Smooth muscle cell (in vitro differentiated cells): Measurements from ENCODE around the gene XIRP1. TPM values are rescaled to one million over a fixed set of nuclear protein-coding genes. Genes with fewer than 3 reads are reported as not detected.

Source experiments
- DNase-seq: peaks from one replicate; lab custom pipeline; 2025; ENCODE audit not compliant: unreplicated experiment; lab: John Stamatoyannopoulos, UW
- H2AFZ ChIP-seq: fragments of 200-600 bp; sonication (generic); 2 replicates; pipeline ENCODE4 v1.6.0; 2016; ENCODE audit warnings: antibody characterized with exemption, low read depth, mild to moderate bottlenecking
- H3F3A ChIP-seq: fragments of 200-600 bp; sonication (generic); 2 replicates; pipeline ENCODE4 v1.6.0; 2017; ENCODE audit warnings: antibody characterized with exemption, low read depth
- H3K27ac ChIP-seq: fragments of 200-600 bp; sonication (generic); 2 replicates; pipeline ENCODE4 v1.5.1; 2016; ENCODE audit warnings: low read depth, mild to moderate bottlenecking
- H3K27me3 ChIP-seq: fragments of 200-600 bp; sonication (generic); 2 replicates; pipeline ENCODE4 v1.6.1; 2016; ENCODE audit warnings: low read depth, mild to moderate bottlenecking
- H3K36me3 ChIP-seq: fragments of 200-600 bp; sonication (generic); 2 replicates; pipeline ENCODE4 v1.5.1; 2016; ENCODE audit warnings: low read depth
- H3K4me1 ChIP-seq: fragments of 200-600 bp; sonication (generic); 2 replicates; pipeline ENCODE4 v1.5.1; 2016; ENCODE audit warnings: low read depth
- H3K4me2 ChIP-seq: fragments of 200-600 bp; sonication (generic); 2 replicates; pipeline ENCODE4 v1.6.0; 2016; ENCODE audit warnings: mild to moderate bottlenecking
- H3K4me3 ChIP-seq: fragments of 200-600 bp; sonication (generic); 2 replicates; pipeline ENCODE4 v1.5.1; 2016; ENCODE audit warnings: mild to moderate bottlenecking
- H3K79me2 ChIP-seq: fragments of 200-600 bp; sonication (generic); 2 replicates; pipeline ENCODE4 v1.6.0; 2016; ENCODE audit warnings: low read depth, mild to moderate bottlenecking
- H3K9ac ChIP-seq: fragments of 200-600 bp; sonication (generic); 2 replicates; pipeline ENCODE4 v1.6.0; 2016; ENCODE audit warnings: low read depth
- H3K9me3 ChIP-seq: fragments of 200-600 bp; sonication (generic); replicated peaks from 2 replicates; pipeline ENCODE4 v1.5.1; 2016; ENCODE audit warnings: low read depth
- H4K20me1 ChIP-seq: fragments of 200-600 bp; sonication (generic); 2 replicates; pipeline ENCODE4 v1.6.0; 2016; ENCODE audit warnings: low read depth
- CTCF ChIP-seq: fragments of 200-600 bp; sonication (generic); IDR thresholded peaks from 2 replicates; pipeline ENCODE4 v1.5.1; 2017; ENCODE audit warnings: borderline replicate concordance, mild to moderate bottlenecking, antibody characterized with exemption; ENCODE audit not compliant: insufficient read depth, poor library complexity, severe bottlenecking
- WGBS: methylation state at CpG from one replicate; pipeline ENCODE4 v1.1.7; 2016; ENCODE audit warnings: low lambda C conversion rate; 5-methylcytosine and 5-hydroxymethylcytosine counted together
- polyA plus RNA-seq: library from polyadenylated mRNA; unstranded; fragments of >200 nt; fragmentation: Nextera tagmentation; extraction: Ambion mirVana; gene quantifications from 2 replicates; pipeline ENCODE4 v1.2.1, GENCODE V29; 2016
- total RNA-seq: library from RNA; depleted of rRNA; stranded (reverse); fragments of >200 nt; gene quantifications from 2 replicates; pipeline ENCODE4 v1.2.3, GENCODE V29; 2014

XIRP1 gene
- total and polyA plus RNA-seq, 2 experiments from 2014 or later: 0.13 to 0.75 TPM

GRCh38 chr3:39139442-39139841 is 53.0 kb downstream of the XIRP1 start:
- Histone ChIP-seq H3K9me3 (no peaks in the 10 kb centered on the region), H3K4me3 (no peak overlapping the region), H3K79me2 (peaks cover 37% of the 10 kb centered on the region), H3K27me3 (no peaks in the 10 kb centered on the region), H3K4me1 (peaks cover 6% of the 10 kb centered on the region), H3K36me3 (peaks cover 14% of the 10 kb centered on the region), H4K20me1 (peaks cover 83% of the 10 kb centered on the region), H3K9ac (no peak overlapping the region), H3K27ac (peak overlapping the region; percentile 74), H3F3A (peaks cover 34% of the 10 kb centered on the region), H2AFZ (no peak overlapping the region), H3K4me2 (peak overlapping the region; percentile 38)
- TF ChIP-seq CTCF: no peak
- DNase-seq: no peak
- 95% methylated on average over 2 of the region's 2 CpGs for WGBS

DNA sequence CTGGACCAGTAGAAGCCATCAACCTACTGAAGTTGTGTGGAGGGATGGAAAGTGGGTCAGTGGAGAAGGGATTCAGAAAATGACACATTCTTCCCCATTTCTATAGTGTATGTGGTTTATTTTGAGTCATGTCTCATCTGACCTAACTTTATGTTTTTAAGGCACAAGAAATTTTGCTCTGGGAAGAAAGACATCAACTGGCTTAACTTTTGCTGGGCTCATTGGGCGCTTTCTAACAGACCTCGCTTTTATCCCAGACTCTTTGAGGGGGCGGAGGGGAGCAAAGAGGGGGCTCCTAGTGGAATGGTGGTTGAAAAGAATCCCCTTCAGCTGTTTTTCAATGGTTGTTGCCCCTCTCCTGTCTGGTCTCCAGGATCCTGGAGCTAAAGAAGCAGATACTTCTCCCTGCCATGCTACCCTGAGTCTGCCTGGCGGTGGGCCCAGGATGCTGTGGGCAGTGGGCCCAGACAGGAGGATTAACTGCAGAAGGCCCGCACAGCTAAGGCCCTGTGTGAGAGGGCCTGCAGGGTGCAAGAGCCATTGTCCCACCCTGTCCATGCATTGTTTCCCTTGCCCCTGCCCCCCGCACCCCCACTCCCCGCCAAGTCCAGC is 53.5 kb downstream of the XIRP1 start:
- no peak overlapping the region for H2AFZ ChIP-seq
- no peak for DNase-seq
- no peak overlapping the region for H3K4me3 ChIP-seq
- H3K9me3 ChIP-seq: no peaks in the 10 kb centered on the region
- peaks cover 6% of the 10 kb centered on the region for H3K4me1 ChIP-seq
- no peak overlapping the region for H3K4me2 ChIP-seq
- peaks cover 14% of the 10 kb centered on the region for H3K36me3 ChIP-seq
- H3K27me3 ChIP-seq: no peaks in the 10 kb centered on the region
- H3F3A ChIP-seq: peaks cover 34% of the 10 kb centered on the region
- WGBS: 69% methylated on average over 7 of the region's 7 CpGs
- H3K27ac ChIP-seq: peak overlapping the region; percentile 74
- no peak overlapping the region for H3K9ac ChIP-seq
- H3K79me2 ChIP-seq: peaks cover 32% of the 10 kb centered on the region
- TF ChIP-seq CTCF: no peak
- H4K20me1 ChIP-seq: peaks cover 78% of the 10 kb centered on the region

DNA sequence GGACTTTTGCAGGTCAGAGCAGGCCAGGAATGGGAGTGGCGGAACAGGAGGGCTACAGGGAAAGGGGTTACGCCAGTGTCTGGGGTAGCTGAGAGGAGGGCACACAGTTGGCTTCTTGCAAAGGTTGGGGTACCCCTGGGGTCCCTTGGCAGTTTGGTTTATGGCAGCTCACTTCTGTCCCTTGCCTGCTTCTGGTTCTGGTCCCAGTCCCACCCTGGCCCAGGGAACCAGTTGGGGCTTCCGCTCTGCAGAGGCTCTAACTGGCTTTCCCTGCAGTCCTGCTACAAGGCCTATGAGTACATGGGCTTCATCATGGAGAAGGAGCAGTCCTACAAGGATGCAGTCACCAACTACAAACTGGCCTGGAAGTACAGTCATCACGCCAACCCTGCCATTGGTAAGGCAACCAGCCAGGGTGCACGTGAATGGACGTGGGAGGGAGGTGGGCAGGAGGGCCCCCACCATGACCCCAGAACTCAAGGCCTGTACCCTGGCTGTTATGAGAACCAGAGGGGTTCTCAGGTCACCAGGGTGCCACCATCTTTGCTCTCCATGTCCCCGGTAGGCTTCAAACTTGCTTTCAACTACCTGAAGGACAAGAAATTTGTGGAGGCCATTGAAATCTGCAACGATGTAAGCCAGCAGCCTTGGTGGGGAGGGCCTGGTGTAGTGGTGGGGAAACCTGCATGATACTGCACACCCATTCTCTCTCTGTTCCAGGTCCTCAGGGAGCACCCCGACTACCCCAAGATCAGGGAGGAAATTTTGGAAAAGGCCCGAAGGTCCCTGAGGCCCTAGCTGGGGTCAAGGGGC is 54.2 kb downstream of the XIRP1 start:
- Histone ChIP-seq H3K27ac (peak overlapping the region; percentile 74), H3F3A (peaks cover 34% of the 10 kb centered on the region), H2AFZ (no peak overlapping the region), H3K4me1 (peaks cover 6% of the 10 kb centered on the region), H3K4me3 (no peak overlapping the region), H3K4me2 (no peak overlapping the region), H3K9me3 (no peaks in the 10 kb centered on the region), H3K27me3 (no peaks in the 10 kb centered on the region), H3K9ac (no peak overlapping the region), H4K20me1 (peaks cover 71% of the 10 kb centered on the region), H3K36me3 (peaks cover 10% of the 10 kb centered on the region), H3K79me2 (peaks cover 25% of the 10 kb centered on the region)
- DNase-seq: no peak
- WGBS: 94% methylated on average over 10 of the region's 10 CpGs
- no peak for TF ChIP-seq CTCF
